BE2C (cell line): ENCODE results near the gene CABLES1.
A peak's percentile ranks its signal among the peaks of the same experiment; 100 is the strongest.

Experiments used
- DNase-seq: peaks from one replicate; pipeline ENCODE4 v3.0.0-alpha.2; 2020
- H3K27me3 ChIP-seq: fragments of 250-450 bp; sonication (Bioruptor Pico); 2 replicates; pipeline ENCODE4 v1.5.1; 2020; ENCODE audit warnings: mild to moderate bottlenecking
- H3K36me3 ChIP-seq: fragments of 250-450 bp; sonication (Bioruptor Pico); 2 replicates; pipeline ENCODE4 v1.5.1; 2020; ENCODE audit warnings: mild to moderate bottlenecking
- H3K4me1 ChIP-seq: fragments of 250-450 bp; sonication (Bioruptor Pico); 2 replicates; pipeline ENCODE4 v1.5.1; 2020
- H3K4me3 ChIP-seq: 2 replicates; pipeline ENCODE4 v1.5.1; 2011; ENCODE audit warnings: low read depth, low read length
- H3K9me3 ChIP-seq: fragments of 250-450 bp; sonication (Bioruptor Pico); 2 replicates; pipeline ENCODE4 v1.5.1; 2020
- CTCF ChIP-seq: IDR thresholded peaks from 2 replicates; pipeline ENCODE4 v1.5.1; 2012; ENCODE audit warnings: mild to moderate bottlenecking, low read depth, low read length

Gene CABLES1

DNA sequence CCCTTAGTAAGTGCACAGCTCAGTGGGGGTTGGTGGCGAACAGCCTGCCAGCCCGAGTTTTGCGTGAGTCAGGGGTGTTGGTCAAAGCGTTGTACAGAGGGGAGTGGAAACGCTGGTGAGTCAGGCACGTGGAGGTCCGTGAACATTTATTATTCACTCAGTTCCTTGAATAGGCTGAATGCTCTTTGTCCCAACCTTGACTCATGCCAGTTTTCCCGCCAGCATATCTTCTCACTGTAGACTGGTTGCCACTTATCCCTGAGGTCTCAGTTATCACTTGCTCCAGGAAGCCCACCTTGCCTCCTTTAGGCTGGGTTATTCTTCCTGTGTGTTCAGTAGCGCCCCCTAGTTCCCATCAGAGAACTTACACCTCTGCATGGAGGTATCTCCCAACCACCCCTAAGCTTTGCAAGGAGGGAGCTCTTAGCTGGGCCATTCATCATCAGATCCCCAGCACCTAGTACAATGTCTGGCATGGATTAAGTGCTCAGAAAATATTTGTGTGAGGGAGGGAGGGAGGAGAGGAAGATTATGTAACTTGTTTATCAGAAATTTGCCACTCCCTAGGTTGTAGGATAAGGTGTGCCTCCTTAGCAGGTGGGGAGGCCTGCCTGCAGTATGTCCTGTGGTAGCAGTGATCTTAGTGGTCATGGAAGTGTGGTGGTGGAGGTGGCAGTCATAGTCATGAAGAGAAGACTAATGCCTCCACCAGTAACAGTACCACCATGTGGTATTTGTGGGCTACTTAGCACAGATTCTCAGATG lies 72.1 kb downstream of the CABLES1 start:
- H3K4me3 ChIP-seq = no peak overlapping the region
- no peaks in the 10 kb centered on the region for H3K36me3 ChIP-seq
- no peaks in the 10 kb centered on the region for H3K4me1 ChIP-seq
- DNase-seq = no peak
- no peaks in the 10 kb centered on the region for H3K27me3 ChIP-seq
- peak; percentile 24; the same call in 1 of the 2 replicates for TF ChIP-seq CTCF
- no peaks in the 10 kb centered on the region for H3K9me3 ChIP-seq

DNA sequence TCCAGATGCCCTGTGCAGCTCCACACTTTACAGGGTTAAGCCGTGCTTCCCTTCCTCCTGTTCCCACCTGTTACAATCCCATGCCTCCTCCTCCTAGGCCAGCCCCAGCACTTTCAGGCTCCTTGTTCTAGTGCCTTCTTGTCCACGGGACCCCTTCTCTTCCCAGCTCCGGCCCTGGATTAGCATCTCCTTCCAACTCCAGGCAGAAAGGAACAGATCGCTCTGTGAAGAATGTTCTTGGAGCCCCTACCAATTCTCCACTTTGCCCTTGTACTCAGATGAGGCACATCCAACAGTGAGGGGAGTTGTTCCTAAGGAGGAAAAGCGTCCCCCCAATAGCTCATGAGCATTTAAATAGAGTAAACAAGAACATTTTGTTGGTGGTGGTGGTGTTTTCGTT lies 72.7 kb downstream of the CABLES1 start:
- Histone ChIP-seq H3K9me3 (no peaks in the 10 kb centered on the region), H3K36me3 (no peaks in the 10 kb centered on the region), H3K4me3 (no peak overlapping the region), H3K4me1 (no peaks in the 10 kb centered on the region), H3K27me3 (no peaks in the 10 kb centered on the region)
- no peak for TF ChIP-seq CTCF
- DNase-seq = no peak

GRCh38 chr18:23208600-23208999 lies 73.3 kb downstream of the CABLES1 start:
- Histone ChIP-seq H3K36me3 (no peaks in the 10 kb centered on the region), H3K4me1 (no peaks in the 10 kb centered on the region), H3K27me3 (no peaks in the 10 kb centered on the region), H3K4me3 (no peak overlapping the region), H3K9me3 (no peaks in the 10 kb centered on the region)
- no peak for DNase-seq
- no peak for TF ChIP-seq CTCF

DNA sequence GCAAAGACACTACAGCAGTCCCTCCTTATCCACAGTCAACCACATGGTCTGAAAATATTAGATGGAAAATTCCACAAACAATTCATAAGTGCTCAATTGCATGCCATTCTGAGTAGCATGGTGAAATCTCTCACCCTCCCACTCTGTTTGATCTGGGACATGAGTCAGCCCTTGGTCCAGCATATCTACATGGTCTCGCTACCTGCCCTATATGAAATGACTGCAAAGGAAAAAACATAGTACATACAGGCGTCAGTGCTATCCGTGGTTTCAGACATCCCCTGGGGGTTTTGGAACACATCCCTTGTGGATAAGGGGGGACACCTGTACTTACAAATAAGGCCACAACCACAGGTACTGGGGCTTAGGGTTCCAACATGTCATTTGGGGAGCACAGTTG lies 73.7 kb downstream of the CABLES1 start:
- H3K4me3 ChIP-seq = no peak overlapping the region
- H3K36me3 ChIP-seq = no peaks in the 10 kb centered on the region
- no peak for DNase-seq
- no peaks in the 10 kb centered on the region for H3K4me1 ChIP-seq
- no peaks in the 10 kb centered on the region for H3K27me3 ChIP-seq
- TF ChIP-seq CTCF = no peak
- H3K9me3 ChIP-seq = no peaks in the 10 kb centered on the region

- Histone ChIP-seq H3K9me3 (no peaks in the 10 kb centered on the region), H3K27me3 (no peaks in the 10 kb centered on the region), H3K4me3 (no peak overlapping the region), H3K4me1 (no peaks in the 10 kb centered on the region), H3K36me3 (no peaks in the 10 kb centered on the region)
- no peak for TF ChIP-seq CTCF
- no peak for DNase-seq
Observed at GRCh38 chr18:23209796-23210195, 74.5 kb downstream of the CABLES1 start.

- no peak for TF ChIP-seq CTCF
- Histone ChIP-seq H3K9me3 (no peaks in the 10 kb centered on the region), H3K4me3 (no peak overlapping the region), H3K4me1 (no peaks in the 10 kb centered on the region), H3K36me3 (no peaks in the 10 kb centered on the region), H3K27me3 (no peaks in the 10 kb centered on the region)
- DNase-seq = no peak
Observed at GRCh38 chr18:23210526-23210925, 75.2 kb downstream of the CABLES1 start.
